Temporal lobe (tissue), 1 donor: Measurements from ENCODE around the gene TUBGCP5. TPM values are rescaled to one million over a fixed set of nuclear protein-coding genes. Genes with fewer than 3 reads are reported as not detected.

Experiments
- total RNA-seq: library from RNA; depleted of rRNA; stranded (reverse); fragments of >200 nt; gene quantifications from one replicate; pipeline ENCODE4 v1.2.3, GENCODE V29; 2014

The TUBGCP5 gene
- total RNA-seq, 1 donor from 2014 or later = 26.3 TPM

Other genes with a start within 250 kb of the TUBGCP5 start
- 34.7 TPM for gene NIPA2, start 200.9 kb downstream of the TUBGCP5 start, total RNA-seq
- 48.7 TPM for gene CYFIP1, start 59.2 kb downstream of the TUBGCP5 start, total RNA-seq
- not detected for gene GOLGA6L1, start 97.3 kb upstream of the TUBGCP5 start, total RNA-seq